Ecto neural progenitor cell (in vitro differentiated cells): ENCODE data around the gene MTUS2.
A peak's percentile ranks its signal among the peaks of the same experiment; 100 is the strongest.

ENCODE experiments used
- DNase-seq: peaks from one replicate; pipeline ENCODE4 v3.0.0-alpha.2; 2018; ENCODE audit warnings: low spot score

MTUS2 gene

GRCh38 chr13:29452773-29453616, 632.9 kb downstream of the MTUS2 start:
- no peak for DNase-seq

DNA sequence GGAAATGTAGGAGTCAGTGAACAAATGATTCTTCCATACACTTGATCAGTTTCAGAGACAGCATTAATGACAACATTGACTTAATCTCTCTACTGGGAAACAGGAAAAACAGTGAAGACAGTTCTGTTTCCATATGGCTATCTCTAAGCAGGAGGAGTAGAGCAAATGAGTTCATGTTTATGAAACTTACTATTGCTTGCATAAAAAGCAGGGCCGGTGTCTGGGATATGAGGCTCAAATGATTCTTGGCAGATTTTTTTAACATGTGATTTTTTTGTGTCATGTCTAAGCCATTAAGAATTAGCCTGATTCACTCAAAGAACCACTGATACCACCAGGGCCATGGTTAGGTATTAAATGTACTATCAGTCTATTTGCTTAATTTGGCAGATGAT, 633.5 kb downstream of the MTUS2 start:
- DNase-seq: no peak

DNA sequence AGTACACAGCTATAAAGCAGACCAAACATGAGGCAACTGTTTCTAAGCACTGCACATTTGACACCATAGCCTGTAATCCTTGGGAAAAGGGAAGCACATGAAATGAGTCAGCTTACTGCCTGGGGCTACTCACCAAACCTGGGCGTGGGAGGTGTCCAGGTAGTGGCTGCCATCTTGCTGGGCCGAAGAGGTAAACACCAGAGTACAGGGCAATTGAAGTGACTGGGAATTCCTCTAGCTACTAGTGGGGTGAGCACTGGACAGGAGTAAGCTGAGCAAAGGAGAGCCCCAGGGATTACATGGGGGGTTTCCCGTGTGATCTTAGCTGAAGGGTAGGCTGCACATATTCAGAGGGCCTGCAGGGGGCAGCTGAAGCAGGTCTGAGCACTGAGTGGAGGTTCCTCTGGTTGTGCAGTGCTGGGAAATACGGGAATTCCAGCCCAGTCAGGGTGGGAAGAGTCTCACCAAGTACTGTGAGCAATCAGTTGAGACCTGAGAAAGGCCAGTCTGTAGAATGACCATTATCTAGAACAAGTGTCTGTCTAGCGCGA, 634.9 kb downstream of the MTUS2 start:
- peak; percentile 38 for DNase-seq

GRCh38 chr13:29456419-29456818, 636.3 kb downstream of the MTUS2 start:
- DNase-seq: no peak

GRCh38 chr13:29457299-29457698, 637.2 kb downstream of the MTUS2 start:
- no peak for DNase-seq

DNA sequence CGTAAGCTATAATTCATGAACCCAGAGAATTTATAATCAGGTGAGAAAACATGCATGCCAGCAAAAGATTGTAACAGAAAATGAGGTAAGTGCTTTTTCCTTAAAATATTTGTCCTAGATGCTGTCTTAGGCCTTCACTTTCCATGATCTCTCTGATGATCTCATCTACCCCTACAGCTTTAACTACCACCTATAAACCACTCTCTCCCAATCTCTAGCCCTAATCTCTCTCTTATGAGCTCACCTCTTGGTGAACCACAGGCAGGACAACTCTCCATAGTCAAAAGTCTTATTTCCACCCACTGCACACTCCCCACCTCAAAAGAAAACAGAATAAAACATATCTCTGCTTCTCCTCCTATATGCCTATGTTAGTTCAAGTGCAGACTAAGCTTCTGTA, 638.3 kb downstream of the MTUS2 start:
- no peak for DNase-seq

- DNase-seq: no peak
Measured at GRCh38 chr13:29459813-29460355, 639.7 kb downstream of the MTUS2 start.

GRCh38 chr13:29464105-29464679, 644.1 kb downstream of the MTUS2 start:
- no peak for DNase-seq

- no peak for DNase-seq
Measured at GRCh38 chr13:29465741-29466293, 645.7 kb downstream of the MTUS2 start.

- DNase-seq: no peak
Measured at GRCh38 chr13:29471551-29471950, 651.4 kb downstream of the MTUS2 start.

DNA sequence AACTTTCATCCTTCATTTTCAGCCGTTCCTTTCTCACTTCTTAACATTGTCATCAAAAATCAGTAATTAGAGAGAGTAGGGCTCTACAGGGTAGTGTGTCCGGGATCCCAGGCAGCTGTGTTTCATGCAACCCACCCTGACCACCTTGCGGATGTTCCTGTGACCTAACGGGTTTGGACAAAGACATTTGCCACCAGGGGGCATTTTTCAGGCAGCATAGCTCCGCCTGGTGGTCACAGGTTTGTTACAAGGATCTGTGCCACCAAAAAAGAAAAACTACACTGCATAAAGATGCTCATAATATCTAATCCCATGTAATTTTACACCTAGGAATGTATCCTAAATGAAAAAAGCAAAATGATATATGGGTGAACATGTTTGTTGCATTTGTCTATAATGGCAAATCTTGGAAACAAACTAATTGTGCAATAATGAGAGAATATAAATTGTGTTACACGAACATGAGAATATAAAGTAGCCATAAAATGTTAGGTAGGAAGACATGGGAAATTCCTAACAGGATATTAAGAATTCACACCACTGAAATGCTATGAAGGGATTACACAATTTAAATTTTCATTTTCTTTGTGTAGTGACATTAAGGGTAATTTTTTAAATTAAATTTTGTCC, 652.3 kb downstream of the MTUS2 start:
- DNase-seq: peak; percentile 71

GRCh38 chr13:29473166-29473565, 653.0 kb downstream of the MTUS2 start:
- DNase-seq: no peak

GRCh38 chr13:29474991-29475390, 654.9 kb downstream of the MTUS2 start:
- no peak for DNase-seq

DNA sequence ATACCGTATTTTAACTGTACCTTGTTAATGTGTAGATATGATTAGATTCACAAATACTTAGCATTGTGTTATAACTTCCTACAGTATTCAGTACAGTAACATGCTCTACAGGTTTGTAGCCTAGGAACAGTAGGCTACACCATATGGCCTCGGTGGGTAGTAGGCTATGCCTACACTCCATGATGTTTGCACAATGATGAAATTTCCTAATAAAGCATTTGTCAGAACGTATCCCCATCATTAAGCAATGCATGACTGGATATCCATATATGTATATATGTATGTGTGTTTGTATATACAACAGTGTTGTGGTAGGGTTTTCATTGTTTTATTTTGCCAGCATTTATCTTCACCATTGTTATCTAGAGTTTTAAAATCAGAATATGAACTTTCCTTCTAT, 655.9 kb downstream of the MTUS2 start:
- DNase-seq: no peak

DNA sequence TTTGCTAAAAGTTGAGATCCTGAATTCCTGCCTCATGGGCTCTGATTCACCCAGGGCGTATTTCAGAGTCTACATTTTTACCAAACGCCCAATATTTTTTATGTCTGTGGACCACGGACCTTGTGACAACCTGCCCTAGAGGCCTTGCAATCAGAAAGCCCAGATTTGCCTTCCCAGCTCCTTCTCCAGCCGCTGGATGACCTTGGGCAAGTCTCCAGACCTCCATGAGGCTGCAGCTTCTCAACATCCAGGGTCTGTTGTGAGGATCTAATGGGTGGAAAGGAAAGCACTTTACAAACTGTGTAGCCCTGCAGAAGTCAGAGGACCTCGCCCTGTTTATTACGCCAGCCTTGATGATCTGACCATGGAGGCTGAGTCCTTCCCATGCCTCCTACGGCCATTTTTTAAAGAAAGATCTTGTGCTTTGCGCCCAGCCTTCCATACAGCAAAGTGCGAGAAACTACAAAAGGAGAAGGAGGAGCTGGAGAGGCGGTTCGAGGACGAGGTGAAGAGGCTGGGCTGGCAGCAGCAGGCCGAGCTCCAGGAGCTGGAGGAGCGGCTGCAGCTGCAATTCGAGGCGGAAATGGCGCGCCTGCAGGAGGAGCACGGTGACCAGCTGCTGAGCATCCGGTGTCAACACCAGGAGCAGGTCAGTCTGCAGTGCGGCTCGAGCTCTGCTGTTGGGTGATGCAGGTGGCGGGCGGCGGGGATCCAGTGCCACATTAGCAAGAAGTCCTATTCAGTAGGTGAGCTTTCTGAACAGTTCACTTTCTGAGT, 659.8 kb downstream of the MTUS2 start:
- no peak for DNase-seq

- no peak for DNase-seq
Measured at GRCh38 chr13:29480893-29481525, 660.9 kb downstream of the MTUS2 start.

GRCh38 chr13:29481603-29482002, 661.5 kb downstream of the MTUS2 start:
- no peak for DNase-seq

DNA sequence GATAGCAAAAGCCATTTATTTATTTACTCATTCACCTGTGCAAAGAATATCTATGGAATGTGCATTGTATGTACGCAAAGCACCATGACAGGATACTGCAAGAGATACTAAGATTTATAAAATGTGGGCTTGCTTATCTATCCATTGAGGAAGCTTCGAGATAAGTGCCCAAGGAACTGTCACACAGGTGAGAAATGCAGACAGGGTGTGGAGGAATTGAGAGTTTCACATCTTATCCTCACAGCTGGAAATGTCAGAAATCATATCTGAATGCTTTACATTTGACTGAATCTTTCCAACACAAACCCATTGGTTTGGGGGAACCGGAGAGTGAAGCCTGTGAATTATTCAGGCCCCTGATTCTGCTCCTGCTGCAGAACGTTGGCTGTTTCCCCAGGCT, 662.4 kb downstream of the MTUS2 start:
- no peak for DNase-seq

DNA sequence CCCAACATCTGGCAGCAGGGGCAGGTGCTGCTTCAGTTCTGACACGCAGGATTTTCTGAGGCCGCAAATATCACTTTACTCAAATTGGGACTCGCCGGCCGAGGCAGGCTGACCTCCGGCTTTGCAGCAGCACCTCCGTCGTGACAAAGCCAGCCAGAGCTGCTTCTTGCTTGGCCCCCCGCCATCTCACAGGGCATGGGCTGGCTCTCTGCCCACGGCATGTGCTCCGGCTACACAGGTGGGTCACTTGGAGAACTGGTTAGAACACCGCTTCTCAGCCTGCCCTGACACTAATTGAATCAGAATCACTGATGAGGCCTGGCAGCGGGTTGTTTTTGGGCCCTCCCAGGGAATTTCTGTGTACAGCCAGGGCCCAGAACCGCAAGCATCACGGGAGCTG, 663.1 kb downstream of the MTUS2 start:
- no peak for DNase-seq

- no peak for DNase-seq
Measured at GRCh38 chr13:29483623-29484022, 663.5 kb downstream of the MTUS2 start.

- DNase-seq: no peak
Measured at GRCh38 chr13:29484236-29484635, 664.1 kb downstream of the MTUS2 start.
